ENCODE measurements around the gene KRT3.

GRCh38 chr12:52779914-52780313 is 16.0 kb downstream of the KRT3 start:
- TF ChIP-seq PREB (CRISPR knock-in tag; IDR thresholded peaks at IDR 0.05; ENCODE audit: borderline replicate concordance) (no peak), SMAD4 (CRISPR knock-in tag; IDR thresholded peaks at IDR 0.05) (no peak), AFF4 (CRISPR knock-in tag; IDR thresholded peaks at IDR 0.05; ENCODE audit: borderline replicate concordance) (no peak), GABPB1 (CRISPR knock-in tag; IDR thresholded peaks at IDR 0.05) (no peak), ZNF416 (CRISPR knock-in tag; IDR thresholded peaks at IDR 0.05) (no peak), SP1 (CRISPR knock-in tag; conservative IDR thresholded peaks at IDR 0.05) (no peak), EMX1 (CRISPR knock-in tag; IDR thresholded peaks at IDR 0.05) (no peak), RORB (CRISPR knock-in tag; IDR thresholded peaks at IDR 0.05) (no peak), NR3C1 (CRISPR knock-in tag; conservative IDR thresholded peaks at IDR 0.05; ENCODE audit: low read depth) (no peak), ZBTB43 (CRISPR knock-in tag; IDR thresholded peaks at IDR 0.05) (no peak), NFYB (CRISPR knock-in tag; conservative IDR thresholded peaks at IDR 0.05; ENCODE audit: low read depth) (no peak), ZNF219 (CRISPR knock-in tag; IDR thresholded peaks at IDR 0.05; ENCODE audit: borderline replicate concordance) (no peak)
- TF ChIP-seq, protein P1, sequence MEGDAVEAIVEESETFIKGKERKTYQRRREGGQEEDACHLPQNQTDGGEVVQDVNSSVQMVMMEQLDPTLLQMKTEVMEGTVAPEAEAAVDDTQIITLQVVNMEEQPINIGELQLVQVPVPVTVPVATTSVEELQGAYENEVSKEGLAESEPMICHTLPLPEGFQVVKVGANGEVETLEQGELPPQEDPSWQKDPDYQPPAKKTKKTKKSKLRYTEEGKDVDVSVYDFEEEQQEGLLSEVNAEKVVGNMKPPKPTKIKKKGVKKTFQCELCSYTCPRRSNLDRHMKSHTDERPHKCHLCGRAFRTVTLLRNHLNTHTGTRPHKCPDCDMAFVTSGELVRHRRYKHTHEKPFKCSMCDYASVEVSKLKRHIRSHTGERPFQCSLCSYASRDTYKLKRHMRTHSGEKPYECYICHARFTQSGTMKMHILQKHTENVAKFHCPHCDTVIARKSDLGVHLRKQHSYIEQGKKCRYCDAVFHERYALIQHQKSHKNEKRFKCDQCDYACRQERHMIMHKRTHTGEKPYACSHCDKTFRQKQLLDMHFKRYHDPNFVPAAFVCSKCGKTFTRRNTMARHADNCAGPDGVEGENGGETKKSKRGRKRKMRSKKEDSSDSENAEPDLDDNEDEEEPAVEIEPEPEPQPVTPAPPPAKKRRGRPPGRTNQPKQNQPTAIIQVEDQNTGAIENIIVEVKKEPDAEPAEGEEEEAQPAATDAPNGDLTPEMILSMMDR (IDR thresholded peaks at IDR 0.05), result no peak
- TF ChIP-seq, protein P2, sequence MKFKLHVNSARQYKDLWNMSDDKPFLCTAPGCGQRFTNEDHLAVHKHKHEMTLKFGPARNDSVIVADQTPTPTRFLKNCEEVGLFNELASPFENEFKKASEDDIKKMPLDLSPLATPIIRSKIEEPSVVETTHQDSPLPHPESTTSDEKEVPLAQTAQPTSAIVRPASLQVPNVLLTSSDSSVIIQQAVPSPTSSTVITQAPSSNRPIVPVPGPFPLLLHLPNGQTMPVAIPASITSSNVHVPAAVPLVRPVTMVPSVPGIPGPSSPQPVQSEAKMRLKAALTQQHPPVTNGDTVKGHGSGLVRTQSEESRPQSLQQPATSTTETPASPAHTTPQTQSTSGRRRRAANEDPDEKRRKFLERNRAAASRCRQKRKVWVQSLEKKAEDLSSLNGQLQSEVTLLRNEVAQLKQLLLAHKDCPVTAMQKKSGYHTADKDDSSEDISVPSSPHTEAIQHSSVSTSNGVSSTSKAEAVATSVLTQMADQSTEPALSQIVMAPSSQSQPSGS (CRISPR knock-in tag; IDR thresholded peaks at IDR 0.05; ENCODE audit: borderline replicate concordance, low read depth), result no peak

Measured in WTC11 (cell line).